Right renal pelvis (tissue), 4 donors: ENCODE results near the gene ERBB4. TPM values are rescaled to one million over a fixed set of nuclear protein-coding genes. Genes with fewer than 3 reads are reported as not detected.
"Not testable (repeated sequence)": the region's sequence is repeated elsewhere in the genome, so short reads cannot be mapped to it uniquely, and the experiment has no call there.

ENCODE experiments used
- DNase-seq, 4 donors: peaks; one replicate each; pipeline ENCODE4 v3.0.0-alpha.2; 2013; ENCODE audit warnings: low read depth in 4 of 4, low spot score in 3 of 4, missing footprints in 1 of 4
- polyA plus RNA-seq, 4 donors: library from polyadenylated mRNA; unstranded; fragments of 120-200 nt; gene quantifications; one replicate each; pipeline ENCODE4 v1.2.1, GENCODE V29; 2013; ENCODE audit not compliant: insufficient read length in 4 of 4

Gene ERBB4
- polyA plus RNA-seq, 4 donors: 44.8 to 56.5 (median 51.3) TPM

DNA sequence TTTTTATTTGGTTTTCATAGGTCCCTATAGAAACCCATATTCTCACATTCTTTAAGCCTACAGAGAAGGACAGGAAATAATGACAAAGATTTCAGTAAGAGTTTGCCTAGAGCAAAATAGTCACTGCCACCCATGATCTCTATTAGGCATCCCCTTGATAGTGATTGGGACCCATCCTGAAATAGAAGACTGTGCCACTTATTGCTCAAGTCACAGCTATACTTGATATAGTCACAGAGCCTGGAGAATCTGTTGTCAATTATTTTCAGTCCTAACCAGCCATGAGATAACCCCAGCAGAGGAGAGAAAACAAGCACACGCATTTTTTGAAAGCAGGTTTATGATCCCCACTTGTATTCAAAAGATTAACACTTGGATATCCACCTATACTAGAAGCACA, 8.2 kb downstream of the ERBB4 start:
- DNase-seq: no peak

DNA sequence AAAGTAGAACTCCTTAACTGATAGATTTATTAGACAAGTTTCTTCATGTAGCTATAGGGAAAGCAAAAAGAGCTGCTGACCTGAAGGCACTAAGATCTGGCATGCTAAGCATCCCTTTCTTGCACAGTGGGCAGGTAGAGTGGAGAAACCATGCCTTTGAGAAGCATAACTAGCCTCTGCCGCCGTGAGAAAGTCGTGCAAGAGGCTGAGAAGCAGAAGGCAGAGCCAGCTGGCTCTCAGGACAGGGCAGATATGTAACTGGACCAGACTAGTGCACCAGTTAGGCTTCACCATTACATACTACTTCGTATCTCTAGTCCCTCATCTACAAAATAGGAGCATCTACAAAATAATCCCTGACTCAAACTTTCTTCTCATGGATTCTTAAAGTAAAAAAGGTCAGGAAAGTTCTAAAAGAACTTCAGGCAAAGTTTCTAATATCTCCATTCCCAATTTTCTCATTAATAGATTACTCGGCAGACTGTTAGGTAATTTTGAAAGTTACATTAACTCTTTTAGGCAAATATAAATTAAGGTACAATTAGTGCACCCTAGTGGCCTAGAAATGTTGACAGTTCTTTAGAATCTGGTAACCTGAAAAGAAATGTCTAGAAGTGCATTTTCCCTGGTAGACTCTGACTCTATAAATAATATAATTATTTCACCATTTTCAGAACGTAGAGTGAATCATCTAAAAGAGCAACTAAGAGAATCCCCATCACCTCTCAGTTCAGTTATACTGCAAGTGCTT, 10.3 kb downstream of the ERBB4 start:
- no peak for DNase-seq

DNA sequence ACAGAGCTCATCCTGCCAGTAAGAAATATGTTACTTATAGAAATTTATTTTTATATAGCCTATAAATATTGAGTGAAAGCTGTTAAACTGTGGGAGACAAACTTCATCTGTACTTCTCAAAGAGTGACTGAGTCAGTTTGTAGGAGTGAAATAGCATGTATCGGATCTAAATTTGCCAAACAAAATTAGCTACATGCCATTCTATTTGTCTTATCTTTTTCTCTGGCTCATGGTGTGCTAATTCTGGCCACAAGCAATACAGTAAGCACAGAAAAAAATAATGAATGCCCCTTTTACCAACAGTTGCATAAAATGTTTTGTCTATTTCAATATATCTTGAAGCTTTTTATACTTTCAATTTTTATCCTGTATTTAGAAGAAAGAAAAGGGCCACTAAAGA, 12.5 kb downstream of the ERBB4 start:
- DNase-seq: no peak

DNA sequence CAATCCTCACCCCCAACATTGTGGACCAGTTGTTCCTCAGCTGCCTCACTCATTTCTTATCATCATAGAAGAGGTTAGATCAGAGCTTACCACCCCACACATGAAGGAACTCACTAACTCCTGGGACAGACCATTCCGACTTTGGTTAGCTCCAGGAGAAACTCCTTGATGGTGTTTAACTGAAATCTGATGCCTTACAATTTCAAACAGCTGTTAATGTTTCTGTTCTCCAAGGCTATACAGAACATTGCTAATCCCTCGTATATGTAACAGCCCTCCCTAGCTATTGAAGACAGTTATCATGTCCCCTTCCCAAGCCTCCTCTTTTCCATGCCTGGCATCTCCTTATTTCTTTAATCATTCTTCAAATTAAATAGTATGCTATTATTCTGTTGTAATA, 14.8 kb downstream of the ERBB4 start:
- no peak for DNase-seq

DNA sequence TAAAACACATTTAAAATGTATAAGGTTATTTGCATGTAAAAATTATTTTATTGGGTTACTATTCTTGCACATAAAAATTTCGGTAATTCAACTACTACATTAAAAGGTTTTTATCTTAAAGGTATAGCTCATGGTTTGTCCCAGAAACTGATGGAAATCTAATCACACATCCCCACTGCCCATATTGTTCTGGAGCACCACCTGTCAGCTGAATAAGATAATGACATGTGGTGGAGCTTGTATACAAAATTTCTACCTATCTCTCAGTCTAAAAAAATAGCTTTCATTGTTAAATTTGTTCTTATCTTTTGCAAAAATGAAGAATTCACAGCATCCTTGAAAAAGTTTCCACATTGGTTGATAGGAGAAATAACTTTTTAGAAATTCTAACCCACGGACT, 18.3 kb downstream of the ERBB4 start:
- DNase-seq: no peak

DNA sequence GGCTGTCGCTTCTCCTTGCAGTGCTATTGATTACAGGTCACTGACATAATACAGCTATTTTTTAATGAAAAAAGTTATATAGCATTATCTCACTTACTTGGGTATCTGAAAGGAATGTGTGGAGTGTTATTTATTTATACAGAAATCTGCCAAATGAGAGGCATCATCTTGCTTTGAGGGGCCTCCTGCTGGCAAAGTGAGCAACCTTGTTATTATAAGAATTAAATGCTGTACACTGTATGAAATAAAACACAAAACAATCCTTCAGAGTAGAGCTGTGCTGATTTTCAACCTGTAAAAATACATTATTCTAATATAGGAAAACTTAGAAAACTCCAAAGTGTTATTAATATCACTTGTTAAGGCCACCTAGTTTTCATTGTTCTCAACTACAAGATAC, 20.9 kb downstream of the ERBB4 start:
- no peak for DNase-seq

DNA sequence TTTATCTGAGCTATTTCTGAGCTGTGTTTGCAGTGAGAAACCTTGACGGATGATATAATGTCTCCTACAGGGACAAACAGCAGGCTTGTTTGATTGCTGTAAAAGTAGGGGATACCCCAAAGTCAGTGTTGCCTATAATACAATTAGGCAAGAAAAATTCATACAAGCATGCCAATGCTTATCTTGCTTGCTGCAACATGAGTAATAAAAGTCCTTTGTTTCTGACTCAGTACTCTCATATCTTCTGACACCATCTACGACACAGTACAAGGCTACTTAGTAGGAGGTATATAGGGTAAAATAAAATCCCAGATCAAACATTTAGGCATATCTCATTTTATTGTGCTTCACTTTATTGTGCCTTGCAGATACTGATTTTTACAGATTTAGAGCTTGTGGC, 33.0 kb downstream of the ERBB4 start:
- no peak for DNase-seq

DNA sequence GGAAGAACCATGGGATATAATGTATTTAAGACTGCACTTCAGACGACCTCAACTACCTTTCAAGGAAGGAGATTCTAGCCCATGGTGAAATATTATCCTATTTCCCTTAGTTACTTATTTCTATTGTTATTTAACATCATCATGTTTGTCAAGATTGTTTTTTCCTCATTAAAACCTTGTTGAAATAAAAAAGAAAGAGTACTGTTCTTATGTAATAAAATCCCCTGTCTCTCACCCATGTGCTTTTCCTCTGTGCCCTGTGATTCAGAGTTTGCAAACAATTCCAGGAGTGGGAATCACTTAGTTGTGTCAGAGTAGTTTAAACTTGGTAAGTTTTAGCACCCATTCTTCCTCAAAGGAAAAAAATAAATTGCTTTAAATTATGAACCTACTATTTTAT, 43.6 kb downstream of the ERBB4 start:
- DNase-seq: no peak

DNA sequence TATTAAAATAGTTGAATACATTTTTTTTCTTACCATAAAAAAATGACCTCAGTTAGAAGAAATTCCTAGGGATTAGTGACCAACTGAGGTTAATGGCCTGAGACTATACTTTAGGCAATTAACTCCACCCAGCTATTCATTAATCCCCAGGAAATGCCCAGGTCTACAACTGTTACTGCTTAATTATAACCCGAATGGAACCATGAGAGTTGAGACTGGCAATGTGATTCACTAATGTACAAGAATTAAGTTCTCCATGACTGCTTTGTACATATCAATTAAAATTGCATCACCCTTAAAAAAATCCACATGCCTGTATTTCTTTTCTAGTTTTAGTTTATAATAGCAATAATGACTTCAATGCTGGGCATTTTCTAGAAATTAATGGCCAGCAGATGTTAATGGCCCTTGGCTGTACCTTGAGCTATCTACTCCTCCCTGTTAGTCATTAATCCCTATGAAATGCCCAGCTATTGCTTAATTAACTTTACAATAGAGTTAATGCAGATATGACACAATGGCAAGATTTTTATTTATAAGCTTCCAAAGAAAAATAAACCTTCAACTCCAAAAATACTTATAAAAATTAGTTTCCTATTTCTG, 44.1 kb downstream of the ERBB4 start:
- peak; percentile 8 to 60 (median 34) for DNase-seq

DNA sequence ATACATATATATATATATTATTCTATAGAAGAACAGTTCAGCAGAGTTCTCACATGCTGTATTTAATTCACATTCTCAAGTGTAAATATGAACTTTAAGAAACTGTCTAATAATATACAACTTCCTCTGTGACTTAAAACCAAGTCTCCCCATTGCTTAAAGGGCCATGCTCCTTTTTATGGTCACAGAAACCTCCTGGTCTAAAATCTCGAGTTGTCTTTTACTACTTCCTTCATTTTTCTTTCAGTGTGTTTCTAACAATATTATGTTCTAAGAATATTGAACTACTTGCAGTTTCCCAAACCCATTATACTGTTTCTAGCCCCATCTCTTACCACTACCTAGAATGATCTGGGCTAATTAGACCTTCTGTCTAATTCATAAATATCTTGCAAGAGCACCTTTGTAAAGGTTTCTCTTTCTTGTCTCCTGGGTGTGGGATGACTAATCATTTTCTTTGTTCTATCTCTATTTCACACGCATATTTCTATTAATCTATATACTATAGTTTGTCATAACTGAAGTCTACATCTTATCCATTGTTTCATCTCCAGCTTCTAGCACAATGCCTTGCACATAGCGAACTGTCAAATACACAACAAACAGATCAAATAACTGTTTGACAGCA, 48.8 kb downstream of the ERBB4 start:
- no peak for DNase-seq

DNA sequence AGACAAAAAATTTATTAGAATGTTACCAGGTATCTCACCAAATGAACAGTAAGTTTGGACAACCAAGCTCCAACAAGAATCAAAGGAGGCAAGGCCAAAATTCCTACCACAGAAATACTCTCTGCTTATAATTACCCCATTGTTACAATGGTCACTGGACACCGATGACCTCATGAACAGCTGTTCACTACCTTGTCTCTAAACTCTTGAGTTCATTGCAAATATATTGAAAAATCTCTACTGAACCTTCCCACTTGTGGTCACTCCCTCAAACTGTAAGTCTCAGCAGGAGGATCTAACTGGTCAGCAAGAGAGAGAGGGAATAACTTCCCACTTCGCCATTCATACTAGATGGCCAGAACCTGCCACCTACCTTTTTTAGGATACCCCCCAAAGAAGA, 50.0 kb downstream of the ERBB4 start:
- no peak for DNase-seq

DNA sequence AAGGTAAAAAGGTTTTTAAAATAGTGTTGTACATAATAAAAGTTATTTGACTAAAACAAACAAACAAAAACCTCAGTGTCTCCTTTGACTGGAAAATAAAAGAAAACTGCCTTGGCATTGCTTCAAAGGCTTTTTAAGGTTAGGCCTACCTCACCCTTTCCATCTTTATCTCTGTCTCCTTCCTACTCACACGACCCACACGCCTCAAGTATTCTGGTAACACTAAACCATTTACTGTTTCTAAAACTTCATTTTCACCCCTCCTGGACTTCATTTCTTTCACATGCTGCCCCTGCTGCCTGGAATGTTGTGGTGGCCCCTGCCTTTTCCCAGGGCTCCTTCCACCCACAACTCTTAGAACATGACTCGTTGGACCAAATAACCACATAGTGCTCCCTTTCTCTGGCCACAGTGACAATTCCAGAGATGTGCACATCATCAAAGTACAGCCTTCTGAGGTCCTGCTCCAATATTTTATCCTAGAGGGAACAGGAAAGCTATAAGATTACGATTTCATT, 54.0 kb downstream of the ERBB4 start:
- DNase-seq: no peak

DNA sequence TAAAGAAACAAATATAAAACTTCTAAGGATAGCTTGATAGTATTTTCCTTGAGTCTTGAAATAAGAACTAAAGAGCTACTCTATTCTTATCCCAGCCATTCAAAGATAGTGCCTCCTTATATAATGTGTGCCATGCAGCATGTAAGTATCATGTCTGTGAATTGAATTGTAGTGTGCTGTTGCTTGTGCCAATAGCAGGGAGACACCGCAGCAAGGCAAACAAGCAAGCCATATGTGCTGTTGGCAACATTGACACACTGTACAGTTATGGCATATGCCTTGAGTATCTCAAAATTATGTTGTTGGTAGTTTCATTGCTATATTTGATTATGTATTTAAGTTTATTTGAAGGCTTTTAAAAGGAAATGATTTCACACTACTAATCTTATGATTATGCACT, 58.2 kb downstream of the ERBB4 start:
- DNase-seq: no peak

DNA sequence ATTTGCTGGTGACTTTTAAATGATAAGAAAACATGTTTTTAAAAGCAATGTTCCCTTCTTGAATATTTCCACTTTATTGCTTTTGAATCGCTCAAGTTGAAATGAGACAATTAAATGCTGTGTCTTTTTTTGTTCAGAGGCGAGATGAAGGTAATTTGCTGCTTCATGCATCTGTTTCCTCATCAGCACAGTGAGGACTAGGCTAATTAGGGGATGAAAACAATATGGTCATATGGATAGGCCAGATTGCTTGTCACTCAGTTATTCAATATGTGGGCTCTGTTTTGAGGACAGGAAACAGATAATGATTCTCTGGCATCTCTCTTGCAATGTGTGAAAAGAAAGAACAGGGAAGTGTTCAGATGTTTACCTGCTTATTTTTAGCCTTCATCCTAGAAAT, 61.0 kb downstream of the ERBB4 start:
- DNase-seq: no peak

DNA sequence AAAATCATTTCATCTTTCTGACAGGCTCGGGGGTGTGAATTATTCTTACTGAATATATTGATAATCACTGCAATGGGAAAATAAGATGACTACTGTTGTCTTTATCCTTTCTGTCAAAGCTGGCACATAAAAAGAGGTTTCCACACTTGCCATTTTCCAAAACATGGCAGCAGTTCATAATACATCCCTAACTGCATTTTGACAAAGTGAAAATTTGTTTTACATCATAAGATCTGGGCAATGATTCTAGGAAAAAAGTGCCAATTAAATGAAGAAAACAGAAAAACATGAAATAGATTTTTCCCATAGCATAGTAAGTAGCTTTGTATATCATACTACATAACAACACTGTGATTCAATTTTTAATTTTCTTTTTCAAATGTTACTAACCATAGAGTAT, 65.4 kb downstream of the ERBB4 start:
- no peak for DNase-seq

DNA sequence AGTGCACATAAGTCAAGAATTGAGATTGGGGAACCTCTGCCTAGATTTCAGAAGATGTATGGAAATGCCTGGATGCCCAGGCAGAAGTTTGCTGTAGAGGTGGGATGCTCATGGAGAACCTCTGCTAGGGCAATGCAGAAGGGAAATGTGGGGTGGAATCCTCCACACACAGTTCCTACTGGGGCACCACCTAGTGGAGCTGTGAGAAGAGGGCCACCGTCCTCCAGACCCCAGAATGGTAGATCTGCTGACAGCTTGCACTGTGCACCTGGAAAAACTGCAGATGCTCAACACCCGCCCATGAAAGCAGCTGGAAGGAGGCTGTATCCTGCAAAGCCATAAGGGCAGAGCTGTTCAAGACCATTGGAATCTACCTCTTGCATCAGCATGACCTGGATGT, 71.1 kb downstream of the ERBB4 start:
- DNase-seq: not testable (repeated sequence)

DNA sequence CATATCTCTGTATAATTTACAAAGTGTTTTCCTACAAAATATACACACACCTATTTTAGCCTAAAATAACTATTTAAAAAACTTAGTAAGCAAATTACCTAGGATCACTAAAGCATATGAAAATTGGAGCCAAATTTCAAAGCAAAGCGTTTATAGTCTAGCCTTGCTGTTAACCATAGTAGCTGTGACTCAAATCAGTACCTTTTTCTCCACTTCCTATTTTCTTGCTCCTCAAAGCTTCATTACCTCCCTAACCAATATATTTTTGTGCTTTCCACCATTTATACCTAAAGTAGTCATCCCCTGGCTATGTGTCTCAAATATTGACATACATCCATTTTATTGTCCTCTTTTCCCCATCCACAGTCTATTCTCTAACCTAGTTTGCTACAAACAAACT, 73.1 kb downstream of the ERBB4 start:
- no peak for DNase-seq

DNA sequence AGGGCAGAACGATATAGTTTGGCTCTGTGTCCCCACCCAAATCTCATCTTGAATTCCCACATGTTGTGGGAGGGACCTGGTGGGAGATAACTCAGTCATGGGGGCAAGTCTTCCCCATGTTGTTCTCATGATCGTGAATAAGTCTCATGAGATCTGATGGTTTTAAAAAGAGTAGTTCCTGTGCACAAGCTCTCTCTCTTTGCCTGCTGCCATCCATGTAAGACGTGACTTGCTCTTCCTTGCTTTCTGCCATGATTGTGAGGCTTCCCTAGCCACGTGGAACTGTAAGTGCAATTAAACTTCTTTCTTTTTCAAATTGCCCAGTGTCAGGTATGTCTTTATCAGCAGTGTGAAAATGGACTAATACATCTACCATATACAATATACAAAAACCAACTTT, 76.9 kb downstream of the ERBB4 start:
- DNase-seq: not testable (repeated sequence)

DNA sequence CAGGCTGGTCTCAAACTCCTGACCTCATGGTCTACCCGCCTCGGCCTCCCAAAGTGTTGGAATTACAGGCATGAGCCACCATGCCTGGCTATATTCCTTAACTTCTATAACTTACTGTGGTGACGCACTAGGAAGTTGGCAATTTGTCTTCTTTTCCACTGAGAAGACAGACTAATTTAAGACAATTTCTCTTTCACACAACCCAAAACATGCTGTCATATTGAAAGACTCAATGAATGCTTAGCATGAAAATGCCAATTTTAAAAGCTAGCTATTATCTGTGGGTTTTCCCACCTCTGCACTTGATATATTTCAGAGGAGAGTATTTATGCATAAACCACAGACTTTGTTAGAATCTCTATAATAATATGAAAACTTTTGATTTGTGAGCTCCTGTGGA, 84.5 kb downstream of the ERBB4 start:
- DNase-seq: no peak

DNA sequence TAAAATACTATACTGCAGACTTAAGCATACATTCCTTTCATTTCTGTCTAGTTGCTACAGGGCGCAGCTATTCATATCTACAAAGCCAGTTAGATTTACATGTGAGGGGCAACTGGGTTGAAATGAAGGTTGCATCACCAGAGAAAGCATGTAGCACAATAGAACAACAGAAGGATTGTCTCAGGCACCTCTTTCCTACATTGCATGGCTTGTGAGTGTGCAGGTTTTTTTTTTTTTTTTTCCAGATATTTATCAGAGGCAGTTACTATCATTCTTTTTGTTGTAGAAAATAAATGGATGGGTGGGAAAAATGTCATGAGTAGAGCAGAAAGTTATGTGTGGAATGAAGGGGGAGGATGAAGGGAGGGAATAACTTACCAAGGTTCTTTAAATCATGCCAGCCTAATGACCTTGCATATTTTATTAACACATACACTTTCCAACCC, 86.8 kb downstream of the ERBB4 start:
- DNase-seq: peak; percentile 23 to 54 (median 36)

DNA sequence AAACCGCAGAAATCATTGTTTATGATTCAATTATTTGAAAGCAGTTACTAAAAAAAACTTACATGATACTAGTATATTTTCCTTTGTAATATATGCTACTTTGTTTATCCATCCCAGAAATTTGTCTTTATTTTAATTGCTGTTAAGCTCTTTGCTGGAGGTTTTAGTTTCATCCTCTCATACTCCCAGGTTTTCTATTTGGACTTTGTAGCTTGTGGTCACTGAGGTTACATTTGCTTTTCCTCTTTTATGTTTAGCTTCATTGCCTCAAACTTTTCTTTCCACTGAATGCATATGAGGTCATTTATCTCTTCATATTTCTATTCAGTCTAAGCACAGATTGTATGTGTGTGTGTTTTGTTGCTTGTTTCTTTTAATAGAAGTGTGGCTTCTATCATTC, 89.9 kb downstream of the ERBB4 start:
- DNase-seq: peak in 1 of 4 donors; percentile 17

DNA sequence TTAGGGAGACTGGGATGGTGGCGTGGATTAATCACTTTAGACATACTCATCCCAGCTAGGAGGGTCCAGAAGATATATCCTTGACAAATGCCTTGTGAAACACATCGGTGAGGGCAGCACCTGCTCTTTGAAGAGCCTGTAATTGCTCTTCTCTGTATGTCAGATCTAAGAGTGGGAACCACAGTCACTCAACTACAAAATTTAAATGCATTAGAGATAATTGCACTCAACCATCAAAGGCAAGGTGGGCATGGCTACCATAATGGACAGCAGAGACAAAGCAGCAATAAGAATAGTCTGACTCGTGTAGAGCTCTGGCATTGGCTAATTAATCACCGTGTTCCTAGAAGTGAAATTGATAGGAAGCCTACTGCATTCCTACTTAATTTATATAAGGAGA, 96.8 kb downstream of the ERBB4 start:
- no peak for DNase-seq
